Right atrium auricular region (tissue), 2 donors: ENCODE data around the gene PRIMPOL. TPM values are rescaled to one million over a fixed set of nuclear protein-coding genes. Genes with fewer than 3 reads are reported as not detected.
A peak's percentile ranks its signal among the peaks of the same experiment; 100 is the strongest.

Source experiments
- DNase-seq: peaks from one replicate; pipeline ENCODE4 v3.0.0-alpha.2; 2019; ENCODE audit warnings: low spot score
- H3K27ac ChIP-seq, 2 donors: fragments of 200-600 bp; sonication (generic); 1 replicate in 1 of 2; 2 replicates in 1 of 2; pipeline ENCODE4 v1.5.1; 2016 to 2019
- H3K27me3 ChIP-seq, 2 donors: fragments of 200-600 bp; sonication (generic); one replicate each; pipeline versions ENCODE4 v1.5.1 to v1.6.0; 2017 to 2019
- H3K36me3 ChIP-seq: fragments of 200-600 bp; sonication (generic); one replicate; pipeline ENCODE4 v1.5.1; 2016
- H3K4me1 ChIP-seq, 2 donors: fragments of 200-600 bp; sonication (generic); one replicate each; pipeline versions ENCODE4 v1.5.1 to v1.6.0; 2017 to 2019
- H3K4me3 ChIP-seq, 2 donors: fragments of 200-600 bp; sonication (generic); 1 replicate in 1 of 2; 2 replicates in 1 of 2; pipeline ENCODE4 v1.5.1; 2017 to 2019; ENCODE audit warnings: mild to moderate bottlenecking in 1 of 2, moderate library complexity in 1 of 2
- H3K9me3 ChIP-seq, 2 donors: fragments of 200-600 bp; sonication (generic); one replicate each; pipeline ENCODE4 v1.5.1; 2019
- total RNA-seq, 2 donors: library from RNA; depleted of rRNA; stranded (reverse); fragments of >200 nt; gene quantifications; one replicate each; pipeline ENCODE4 v1.1.0, GENCODE V29; 2016
- TF ChIP-seq, protein P1 (sequence below), 2 donors: fragments of 200-600 bp; sonication (generic); IDR thresholded peaks; one replicate each; pipeline ENCODE4 v1.5.1; 2019; ENCODE audit warnings: antibody characterized with exemption in 2 of 2

The PRIMPOL gene
- total RNA-seq, 2 donors from 2014 or later: 7.1 to 15.2 TPM

DNA sequence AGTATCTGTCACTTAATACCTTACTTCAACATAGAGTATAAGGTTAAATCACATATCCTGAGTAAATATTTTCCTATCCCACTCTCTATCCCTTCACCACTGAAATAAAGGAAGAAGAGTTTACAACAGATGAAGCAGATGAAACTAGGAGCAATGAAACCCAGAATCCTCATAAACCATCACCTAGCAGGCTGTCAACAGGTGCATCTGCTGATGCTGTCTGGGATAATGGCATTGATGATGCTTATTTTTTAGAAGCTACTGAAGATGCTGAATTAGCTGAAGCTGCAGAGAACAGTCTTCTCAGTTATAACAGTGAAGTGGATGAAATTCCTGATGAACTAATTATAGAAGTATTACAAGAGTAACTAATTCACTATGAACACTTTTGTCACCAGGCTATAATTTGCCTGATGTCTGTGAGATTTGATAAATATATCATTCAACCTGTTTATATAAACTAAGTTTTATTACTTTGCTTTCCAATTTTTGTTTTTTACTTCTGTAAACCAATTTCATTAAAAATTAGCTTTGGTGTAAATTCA is 44.9 kb downstream of the PRIMPOL start:
- H3K27ac ChIP-seq: peak overlapping the region in 1 of 2 donors; percentile 80

DNA sequence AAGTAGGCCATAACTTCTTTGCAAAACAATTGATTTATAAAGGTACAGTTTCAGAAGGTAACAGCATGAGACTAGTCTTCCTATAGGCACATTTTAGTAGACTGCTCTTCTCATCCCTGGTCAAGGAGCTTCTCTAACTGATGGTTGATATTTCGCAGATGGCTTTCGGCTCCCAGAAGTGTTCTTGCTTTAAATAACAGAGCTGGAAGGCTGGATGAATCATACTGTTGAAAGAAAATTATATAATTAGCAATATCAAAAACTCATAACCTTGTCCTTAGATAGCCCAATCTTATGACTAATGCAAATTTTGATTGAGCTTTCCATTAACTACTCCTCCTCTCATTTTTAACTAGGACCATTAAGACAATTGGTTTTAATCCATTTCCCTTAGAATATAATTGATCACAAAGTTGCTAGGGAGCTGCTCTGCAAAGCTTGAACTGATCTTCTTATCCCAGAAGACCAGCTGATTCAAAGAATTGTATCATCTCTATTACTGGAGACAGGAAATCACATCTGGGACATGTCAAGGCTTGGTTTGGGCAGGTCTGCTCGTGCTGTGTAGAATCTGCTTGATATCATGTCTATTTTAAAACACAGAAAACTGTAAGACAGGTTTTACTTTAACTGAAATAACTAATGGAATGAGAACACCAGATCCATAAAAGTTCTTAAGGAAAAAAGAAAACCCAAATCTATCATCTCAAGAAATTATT is 45.8 kb downstream of the PRIMPOL start:
- peaks cover 0 to 4% of the 10 kb centered on the region in 2 donors for H3K4me1 ChIP-seq
- H3K9me3 ChIP-seq: no peaks in the 10 kb centered on the region
- DNase-seq: no peak
- H3K27me3 ChIP-seq: no peaks in the 10 kb centered on the region
- TF ChIP-seq, protein P1, sequence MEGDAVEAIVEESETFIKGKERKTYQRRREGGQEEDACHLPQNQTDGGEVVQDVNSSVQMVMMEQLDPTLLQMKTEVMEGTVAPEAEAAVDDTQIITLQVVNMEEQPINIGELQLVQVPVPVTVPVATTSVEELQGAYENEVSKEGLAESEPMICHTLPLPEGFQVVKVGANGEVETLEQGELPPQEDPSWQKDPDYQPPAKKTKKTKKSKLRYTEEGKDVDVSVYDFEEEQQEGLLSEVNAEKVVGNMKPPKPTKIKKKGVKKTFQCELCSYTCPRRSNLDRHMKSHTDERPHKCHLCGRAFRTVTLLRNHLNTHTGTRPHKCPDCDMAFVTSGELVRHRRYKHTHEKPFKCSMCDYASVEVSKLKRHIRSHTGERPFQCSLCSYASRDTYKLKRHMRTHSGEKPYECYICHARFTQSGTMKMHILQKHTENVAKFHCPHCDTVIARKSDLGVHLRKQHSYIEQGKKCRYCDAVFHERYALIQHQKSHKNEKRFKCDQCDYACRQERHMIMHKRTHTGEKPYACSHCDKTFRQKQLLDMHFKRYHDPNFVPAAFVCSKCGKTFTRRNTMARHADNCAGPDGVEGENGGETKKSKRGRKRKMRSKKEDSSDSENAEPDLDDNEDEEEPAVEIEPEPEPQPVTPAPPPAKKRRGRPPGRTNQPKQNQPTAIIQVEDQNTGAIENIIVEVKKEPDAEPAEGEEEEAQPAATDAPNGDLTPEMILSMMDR (IDR thresholded peaks at IDR 0.05): no peak
- no peaks in the 10 kb centered on the region for H3K36me3 ChIP-seq
- no peak overlapping the region for H3K4me3 ChIP-seq
- peak overlapping the region; percentile 27 to 80 for H3K27ac ChIP-seq

More for the DNA sequence above, 44.9 kb downstream of the PRIMPOL start:
- TF ChIP-seq, protein P1 (IDR thresholded peaks at IDR 0.05): no peak
- Histone ChIP-seq H3K27me3 (no peaks in the 10 kb centered on the region), H3K4me1 (peaks cover 0 to 4% of the 10 kb centered on the region in 2 donors), H3K36me3 (no peaks in the 10 kb centered on the region), H3K9me3 (no peaks in the 10 kb centered on the region), H3K4me3 (no peak overlapping the region)
- no peak for DNase-seq

DNA sequence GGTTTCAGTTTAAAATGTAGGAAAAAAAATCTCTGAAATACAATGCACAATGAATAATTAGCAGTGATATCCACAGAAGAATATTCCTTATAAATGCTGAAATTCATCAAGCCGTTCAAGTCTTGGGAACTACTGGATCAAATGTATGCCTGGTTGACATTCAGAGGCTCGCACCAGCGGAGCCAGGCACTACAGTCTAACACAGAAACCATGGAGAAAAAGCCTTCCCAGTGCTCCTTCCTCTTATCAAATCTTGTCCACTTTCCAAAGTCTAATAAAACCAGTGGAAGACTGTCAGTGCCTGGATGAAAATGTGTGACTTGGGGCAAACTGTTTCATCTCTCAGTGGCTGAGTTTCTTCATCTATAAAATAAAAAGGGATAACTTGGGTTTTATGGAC is 48.4 kb downstream of the PRIMPOL start:
- peaks cover 0 to 4% of the 10 kb centered on the region in 2 donors for H3K4me1 ChIP-seq
- no peak overlapping the region for H3K4me3 ChIP-seq
- H3K27me3 ChIP-seq: no peaks in the 10 kb centered on the region
- no peaks in the 10 kb centered on the region for H3K9me3 ChIP-seq
- H3K27ac ChIP-seq: no peak overlapping the region
- no peak for DNase-seq
- TF ChIP-seq, protein P1 (IDR thresholded peaks at IDR 0.05): no peak
- no peaks in the 10 kb centered on the region for H3K36me3 ChIP-seq

DNA sequence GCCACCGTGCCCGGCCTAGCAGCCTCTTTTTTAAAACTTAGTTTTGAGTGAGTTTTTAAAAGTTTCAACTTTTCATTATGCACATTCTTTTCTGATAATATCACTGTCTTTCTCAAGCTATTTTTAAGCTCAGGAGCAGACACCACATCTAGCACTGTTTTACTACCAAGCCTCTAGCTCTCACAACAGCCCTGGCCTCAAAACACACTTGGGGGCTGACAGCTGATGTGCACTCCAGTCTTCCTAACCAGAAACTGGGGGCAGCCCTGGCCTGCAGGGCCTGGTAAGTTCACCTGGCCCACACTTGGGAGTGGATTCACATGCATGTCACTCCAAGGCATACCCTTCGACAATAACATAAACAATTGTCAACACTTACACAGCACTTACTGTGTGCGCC is 50.4 kb downstream of the PRIMPOL start:
- no peak overlapping the region for H3K27ac ChIP-seq
- TF ChIP-seq, protein P1 (IDR thresholded peaks at IDR 0.05): no peak

DNA sequence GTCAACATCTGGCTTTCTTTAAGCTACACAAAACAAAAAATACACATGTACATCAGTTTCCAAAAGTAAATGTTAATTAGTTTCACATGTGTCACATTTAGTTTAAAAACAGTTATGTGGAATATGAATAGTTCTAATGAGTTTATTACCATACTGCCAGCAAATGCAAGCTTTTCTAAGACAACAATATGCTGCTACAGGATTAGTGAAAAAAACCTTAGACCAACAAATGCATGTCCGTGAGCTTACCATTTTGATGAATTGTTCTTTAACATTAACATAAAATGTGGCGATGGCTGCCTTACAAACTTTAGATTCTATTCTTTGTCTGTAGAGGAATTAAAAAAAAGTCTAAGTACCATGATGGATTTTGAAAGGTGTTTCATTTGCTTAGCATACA is 52.6 kb downstream of the PRIMPOL start:
- Histone ChIP-seq H3K27me3 (no peaks in the 10 kb centered on the region), H3K27ac (no peak overlapping the region), H3K4me1 (no peaks in the 10 kb centered on the region), H3K36me3 (no peaks in the 10 kb centered on the region), H3K9me3 (no peaks in the 10 kb centered on the region), H3K4me3 (no peak overlapping the region)
- DNase-seq: no peak
- TF ChIP-seq, protein P1 (IDR thresholded peaks at IDR 0.05): no peak

More for the DNA sequence above, 50.4 kb downstream of the PRIMPOL start:
- H3K27me3 ChIP-seq: no peaks in the 10 kb centered on the region
- H3K36me3 ChIP-seq: no peaks in the 10 kb centered on the region
- no peak for DNase-seq
- H3K9me3 ChIP-seq: no peaks in the 10 kb centered on the region
- H3K4me1 ChIP-seq: peaks cover 0 to 4% of the 10 kb centered on the region in 2 donors
- no peak overlapping the region for H3K4me3 ChIP-seq
